NT2/D1 (cell line): ENCODE measurements around the gene RPL38.

Experiments used
- DNase-seq: peaks from one replicate; pipeline ENCODE4 v3.0.0-alpha.2; 2011; ENCODE audit warnings: low read depth, low spot score
- H3K27me3 ChIP-seq: 2 replicates; pipeline ENCODE4 v1.6.0; 2011; ENCODE audit warnings: mild to moderate bottlenecking; ENCODE audit not compliant: insufficient read length, insufficient read depth
- H3K36me3 ChIP-seq: 2 replicates; pipeline ENCODE4 v1.6.1; 2011; ENCODE audit warnings: mild to moderate bottlenecking, low read length, mixed read lengths; ENCODE audit not compliant: insufficient read depth, insufficient read length
- H3K4me1 ChIP-seq: 2 replicates; pipeline ENCODE4 v1.5.1; 2011; ENCODE audit not compliant: insufficient read depth, insufficient read length
- H3K4me3 ChIP-seq: 2 replicates; pipeline ENCODE4 v1.5.1; 2011; ENCODE audit warnings: low read depth; ENCODE audit not compliant: insufficient read length
- H3K9ac ChIP-seq: 2 replicates; pipeline ENCODE4 v1.6.0; 2011; ENCODE audit warnings: low read depth; ENCODE audit not compliant: insufficient read length
- H3K9me3 ChIP-seq: 2 replicates; pipeline ENCODE4 v1.5.1; 2011; ENCODE audit warnings: mild to moderate bottlenecking, low read length; ENCODE audit not compliant: insufficient read depth
- SUZ12 ChIP-seq: IDR thresholded peaks from 2 replicates; pipeline ENCODE4 v1.6.1; 2011; ENCODE audit not compliant: insufficient read length, insufficient read depth; ENCODE audit errors: extremely low read depth
- YY1 ChIP-seq: IDR thresholded peaks from 2 replicates; pipeline ENCODE4 v1.6.1; 2011; ENCODE audit not compliant: insufficient read length, insufficient read depth
- ZNF274 ChIP-seq: IDR thresholded peaks from 2 replicates; pipeline ENCODE4 v1.6.1; 2011; ENCODE audit warnings: mild to moderate bottlenecking, low read depth, low read length

Gene RPL38

DNA sequence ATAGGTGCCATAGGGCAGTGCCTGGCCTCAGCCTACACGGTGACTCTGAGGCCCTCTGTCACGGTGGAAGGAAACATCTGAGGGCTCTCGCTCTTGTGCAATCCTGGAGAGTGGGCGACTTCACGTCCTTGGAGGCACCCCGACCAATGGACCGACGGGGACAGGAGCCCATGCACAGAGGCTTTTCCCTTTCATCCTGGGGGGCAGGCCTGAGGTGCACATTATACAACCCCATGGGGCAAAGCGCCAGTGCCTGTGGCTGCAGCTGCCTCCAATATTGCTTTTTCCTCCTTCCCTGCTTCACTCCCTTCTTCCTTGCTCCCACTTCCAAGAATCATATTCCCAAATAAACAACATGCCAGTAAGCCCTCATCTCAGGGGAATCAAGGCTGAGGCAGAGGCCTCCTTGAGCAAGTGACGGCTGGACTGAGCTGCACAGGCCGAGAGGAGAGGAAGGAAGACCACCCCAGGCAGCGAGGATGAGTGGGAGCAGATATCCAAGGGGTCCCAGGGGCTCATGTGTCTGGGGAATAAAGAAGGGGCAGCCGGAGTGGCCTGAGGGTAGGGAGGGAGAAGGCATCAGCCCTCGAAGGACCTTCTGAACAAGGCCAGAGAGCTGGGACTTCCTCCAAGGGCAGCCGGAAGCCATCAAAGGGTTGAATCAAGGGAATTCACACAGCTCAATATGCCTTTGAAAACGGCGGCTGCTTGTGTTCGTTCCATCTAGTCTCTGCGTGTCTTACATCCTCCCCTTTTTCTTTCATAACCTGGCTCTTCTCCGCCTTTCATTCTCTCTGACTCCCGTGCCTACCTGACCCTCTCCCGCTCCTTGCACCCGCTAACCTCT is 42.6 kb upstream of the RPL38 start:
- H3K4me3 ChIP-seq = no peak overlapping the region
- H3K9me3 ChIP-seq = peaks cover 15% of the 10 kb centered on the region; the same call in 1 of the 2 replicates
- DNase-seq = no peak
- TF ChIP-seq YY1 (no peak), ZNF274 (no peak), SUZ12 (no peak)
- peaks cover 16% of the 10 kb centered on the region for H3K4me1 ChIP-seq
- H3K36me3 ChIP-seq = no peaks in the 10 kb centered on the region
- H3K9ac ChIP-seq = no peak overlapping the region
- peaks cover 2% of the 10 kb centered on the region for H3K27me3 ChIP-seq

- Histone ChIP-seq H3K4me1 (peaks cover 16% of the 10 kb centered on the region), H3K9ac (no peak overlapping the region), H3K27me3 (peaks cover 2% of the 10 kb centered on the region), H3K9me3 (peaks cover 15% of the 10 kb centered on the region; the same call in 1 of the 2 replicates), H3K4me3 (no peak overlapping the region), H3K36me3 (no peaks in the 10 kb centered on the region)
- DNase-seq = no peak
- TF ChIP-seq ZNF274 (no peak), YY1 (no peak), SUZ12 (no peak)
Observed at GRCh38 chr17:74161503-74161875, 42.0 kb upstream of the RPL38 start.

DNA sequence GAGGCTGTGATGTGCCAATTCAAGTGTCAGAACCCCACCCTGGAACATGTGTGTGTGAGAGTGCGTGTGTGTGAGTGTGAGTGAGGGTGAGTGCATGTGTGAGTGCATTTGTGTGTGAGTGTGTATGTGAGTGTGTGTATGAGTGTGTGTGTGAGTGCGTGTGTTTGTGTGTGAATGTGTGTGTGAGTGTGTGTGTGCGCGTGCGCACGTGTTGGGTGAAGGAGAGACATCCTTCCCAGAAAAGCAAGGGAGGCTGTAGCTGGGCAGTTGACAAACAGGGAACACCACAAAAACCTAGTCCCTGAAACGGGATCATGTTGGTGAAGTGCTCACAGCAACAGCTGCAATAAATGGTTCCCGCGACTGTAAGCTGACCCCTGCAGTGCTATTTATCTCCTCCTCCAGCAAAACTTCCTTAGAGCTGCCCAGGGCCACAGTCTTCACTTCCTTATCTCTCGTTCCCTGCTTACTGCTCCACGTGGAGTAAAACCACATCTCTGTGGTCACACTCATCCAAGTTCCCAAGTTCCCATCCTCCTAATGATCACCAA is 40.1 kb upstream of the RPL38 start:
- H3K36me3 ChIP-seq = no peaks in the 10 kb centered on the region
- no peak for DNase-seq
- H3K9ac ChIP-seq = no peak overlapping the region
- H3K9me3 ChIP-seq = peaks cover 9% of the 10 kb centered on the region; the same call in 1 of the 2 replicates
- H3K27me3 ChIP-seq = peaks cover 2% of the 10 kb centered on the region
- H3K4me3 ChIP-seq = no peak overlapping the region
- H3K4me1 ChIP-seq = peaks cover 16% of the 10 kb centered on the region
- TF ChIP-seq YY1 (no peak), SUZ12 (no peak)

GRCh38 chr17:74163836-74164235 is 39.6 kb upstream of the RPL38 start:
- TF ChIP-seq SUZ12 (no peak), ZNF274 (no peak), YY1 (no peak)
- H3K9me3 ChIP-seq = peaks cover 5% of the 10 kb centered on the region; the same call in 1 of the 2 replicates

DNA sequence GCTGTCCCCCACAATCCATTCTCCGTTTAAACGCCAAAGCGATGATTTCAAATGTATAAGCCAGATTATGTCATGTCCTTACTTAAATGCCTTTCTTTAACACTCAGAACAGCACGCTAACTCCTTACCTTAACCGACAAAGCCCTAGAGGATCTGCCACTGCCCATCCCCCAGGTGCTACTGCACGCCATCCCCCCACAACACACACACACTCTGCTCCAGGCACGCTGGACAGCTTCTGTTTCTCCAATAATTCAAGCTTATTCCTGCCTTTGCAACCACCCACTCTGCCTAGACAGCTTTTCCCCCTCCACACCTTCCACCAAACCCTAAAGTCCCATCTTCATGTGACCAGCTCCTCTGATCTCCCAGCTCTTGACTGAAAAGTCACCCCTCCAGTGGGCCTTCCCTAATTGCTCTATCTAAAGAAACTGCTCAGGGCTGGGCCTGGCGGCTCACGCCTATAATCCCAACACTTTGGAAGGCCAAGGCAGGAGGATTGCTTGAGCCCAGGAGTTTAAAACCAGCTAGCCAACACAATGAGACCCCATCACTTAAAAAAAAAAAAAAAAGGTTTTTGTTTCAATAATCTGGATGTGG is 38.9 kb upstream of the RPL38 start:
- no peaks in the 10 kb centered on the region for H3K36me3 ChIP-seq
- H3K9me3 ChIP-seq = no peaks in the 10 kb centered on the region
- no peak overlapping the region for H3K9ac ChIP-seq
- peaks cover 2% of the 10 kb centered on the region for H3K27me3 ChIP-seq
- H3K4me3 ChIP-seq = no peak overlapping the region
- no peak for TF ChIP-seq SUZ12
- no peak for TF ChIP-seq YY1
- no peak for TF ChIP-seq ZNF274
- DNase-seq = no peak
- peaks cover 16% of the 10 kb centered on the region for H3K4me1 ChIP-seq

More at GRCh38 chr17:74163836-74164235, 39.6 kb upstream of the RPL38 start:
- Histone ChIP-seq H3K4me1 (peaks cover 16% of the 10 kb centered on the region), H3K4me3 (no peak overlapping the region), H3K27me3 (peaks cover 2% of the 10 kb centered on the region), H3K36me3 (no peaks in the 10 kb centered on the region), H3K9ac (no peak overlapping the region)
- DNase-seq = no peak

GRCh38 chr17:74165797-74166365 is 37.6 kb upstream of the RPL38 start:
- no peak for DNase-seq
- Histone ChIP-seq H3K9ac (no peak overlapping the region), H3K27me3 (no peaks in the 10 kb centered on the region), H3K36me3 (no peaks in the 10 kb centered on the region), H3K4me1 (peaks cover 16% of the 10 kb centered on the region), H3K9me3 (no peaks in the 10 kb centered on the region), H3K4me3 (no peak overlapping the region)
- TF ChIP-seq YY1 (no peak), ZNF274 (no peak), SUZ12 (no peak)

- H3K27me3 ChIP-seq = no peaks in the 10 kb centered on the region
- no peaks in the 10 kb centered on the region for H3K4me1 ChIP-seq
- no peaks in the 10 kb centered on the region for H3K36me3 ChIP-seq
- no peaks in the 10 kb centered on the region for H3K9me3 ChIP-seq
- no peak overlapping the region for H3K9ac ChIP-seq
- no peak overlapping the region for H3K4me3 ChIP-seq
- DNase-seq = no peak
- no peak for TF ChIP-seq SUZ12
- no peak for TF ChIP-seq YY1
- no peak for TF ChIP-seq ZNF274
Observed at GRCh38 chr17:74170924-74171323, 32.6 kb upstream of the RPL38 start.
